ENCODE measurements around the gene PPP1R18. TPM values are rescaled to one million over a fixed set of nuclear protein-coding genes. Genes with fewer than 3 reads are reported as not detected.
"Not testable (repeated sequence)": the region's sequence is repeated elsewhere in the genome, so short reads cannot be mapped to it uniquely, and the experiment has no call there.

The PPP1R18 gene
- total RNA-seq (2014; rRNA removed; shearing (Covaris generic)), result 48.2 and 55.7 TPM in 2 replicates

GRCh38 chr6:30686009-30686907, at the start of gene PPP1R18:
Gene PPP1R18 (minus strand): TSS chr6:30686645. CDS start chr6:30686018, 627 bp downstream.
- H3K36me3 ChIP-seq (replicated peaks; ENCODE audit: control insufficient read depth, insufficient read depth, low read length), result no peaks in the 10 kb centered on the region
- peak; percentile 93 for DNase-seq
- no peaks in the 10 kb centered on the region for H3K27me3 ChIP-seq (ENCODE audit: control insufficient read depth, insufficient read depth, low read length)
- H3K4me3 ChIP-seq (ENCODE audit: insufficient read depth, low read depth, low read length), result peak within 1 kb of the TSS; percentile 86

GRCh38 chr6:30735668-30736314, 49.3 kb upstream of the PPP1R18 start:
- Histone ChIP-seq H3K4me3 (ENCODE audit: insufficient read depth, low read depth, low read length) (no peak overlapping the region), H3K36me3 (replicated peaks; ENCODE audit: control insufficient read depth, insufficient read depth, low read length) (peaks cover 27% of the 10 kb centered on the region), H3K27me3 (ENCODE audit: control insufficient read depth, insufficient read depth, low read length) (no peaks in the 10 kb centered on the region)
- DNase-seq, result no peak

GRCh38 chr6:30732237-30732943, 45.9 kb upstream of the PPP1R18 start:
- no peak overlapping the region for H3K4me3 ChIP-seq (ENCODE audit: insufficient read depth, low read depth, low read length)
- DNase-seq, result no peak
- no peaks in the 10 kb centered on the region for H3K27me3 ChIP-seq (ENCODE audit: control insufficient read depth, insufficient read depth, low read length)
- H3K36me3 ChIP-seq (replicated peaks; ENCODE audit: control insufficient read depth, insufficient read depth, low read length), result peaks cover 30% of the 10 kb centered on the region

- Histone ChIP-seq H3K27me3 (ENCODE audit: control insufficient read depth, insufficient read depth, low read length) (no peaks in the 10 kb centered on the region), H3K4me3 (ENCODE audit: insufficient read depth, low read depth, low read length) (no peak overlapping the region), H3K36me3 (replicated peaks; ENCODE audit: control insufficient read depth, insufficient read depth, low read length) (peaks cover 26% of the 10 kb centered on the region)
- DNase-seq, result peak; percentile 87
Observed at GRCh38 chr6:30730601-30731435, 44.4 kb upstream of the PPP1R18 start.

GRCh38 chr6:30727920-30728553, 41.6 kb upstream of the PPP1R18 start:
- H3K36me3 ChIP-seq (replicated peaks; ENCODE audit: control insufficient read depth, insufficient read depth, low read length), result peaks cover 36% of the 10 kb centered on the region
- H3K27me3 ChIP-seq (ENCODE audit: control insufficient read depth, insufficient read depth, low read length), result no peaks in the 10 kb centered on the region
- H3K4me3 ChIP-seq (ENCODE audit: insufficient read depth, low read depth, low read length), result no peak overlapping the region

GRCh38 chr6:30726506-30727413, 40.3 kb upstream of the PPP1R18 start:
- H3K27me3 ChIP-seq (ENCODE audit: control insufficient read depth, insufficient read depth, low read length), result no peaks in the 10 kb centered on the region
- H3K36me3 ChIP-seq (replicated peaks; ENCODE audit: control insufficient read depth, insufficient read depth, low read length), result peaks cover 46% of the 10 kb centered on the region
- no peak overlapping the region for H3K4me3 ChIP-seq (ENCODE audit: insufficient read depth, low read depth, low read length)
- DNase-seq, result no peak

More at GRCh38 chr6:30727920-30728553, 41.6 kb upstream of the PPP1R18 start:
- peak; percentile 49 for DNase-seq

- DNase-seq, result peak; percentile 33
- Histone ChIP-seq H3K36me3 (replicated peaks; ENCODE audit: control insufficient read depth, insufficient read depth, low read length) (peaks cover 48% of the 10 kb centered on the region), H3K4me3 (ENCODE audit: insufficient read depth, low read depth, low read length) (no peak overlapping the region), H3K27me3 (ENCODE audit: control insufficient read depth, insufficient read depth, low read length) (no peaks in the 10 kb centered on the region)
Observed at GRCh38 chr6:30725713-30726505, 39.5 kb upstream of the PPP1R18 start.

- H3K27me3 ChIP-seq (ENCODE audit: control insufficient read depth, insufficient read depth, low read length), result no peaks in the 10 kb centered on the region
- no peak overlapping the region for H3K4me3 ChIP-seq (ENCODE audit: insufficient read depth, low read depth, low read length)
- peaks cover 42% of the 10 kb centered on the region for H3K36me3 ChIP-seq (replicated peaks; ENCODE audit: control insufficient read depth, insufficient read depth, low read length)
- DNase-seq, result no peak
Observed at GRCh38 chr6:30724906-30725667, 38.6 kb upstream of the PPP1R18 start.

- not testable (repeated sequence) for DNase-seq; H3K27me3 ChIP-seq (ENCODE audit: control insufficient read depth, insufficient read depth, low read length); H3K4me3 ChIP-seq (ENCODE audit: insufficient read depth, low read depth, low read length)
- peaks cover 35% of the 10 kb centered on the region for H3K36me3 ChIP-seq (replicated peaks; ENCODE audit: control insufficient read depth, insufficient read depth, low read length)
Observed at GRCh38 chr6:30723843-30724741, 37.6 kb upstream of the PPP1R18 start.

- H3K4me3 ChIP-seq (ENCODE audit: insufficient read depth, low read depth, low read length); H3K27me3 ChIP-seq (ENCODE audit: control insufficient read depth, insufficient read depth, low read length); DNase-seq: not testable (repeated sequence)
- H3K36me3 ChIP-seq (replicated peaks; ENCODE audit: control insufficient read depth, insufficient read depth, low read length), result peaks cover 35% of the 10 kb centered on the region
Observed at GRCh38 chr6:30723159-30723842, 36.9 kb upstream of the PPP1R18 start.

Measured in H7 (cell line).